GM19372 (cell line): ENCODE data around the gene SCG3.

Source experiments
- ATAC-seq: cut with Tn5 transposase; IDR thresholded peaks from one replicate; pipeline ENCODE4 v1.9.1; 2021; ENCODE audit warnings: mild to moderate bottlenecking, low read depth, moderate library complexity; ENCODE audit not compliant: unreplicated experiment

Gene SCG3

DNA sequence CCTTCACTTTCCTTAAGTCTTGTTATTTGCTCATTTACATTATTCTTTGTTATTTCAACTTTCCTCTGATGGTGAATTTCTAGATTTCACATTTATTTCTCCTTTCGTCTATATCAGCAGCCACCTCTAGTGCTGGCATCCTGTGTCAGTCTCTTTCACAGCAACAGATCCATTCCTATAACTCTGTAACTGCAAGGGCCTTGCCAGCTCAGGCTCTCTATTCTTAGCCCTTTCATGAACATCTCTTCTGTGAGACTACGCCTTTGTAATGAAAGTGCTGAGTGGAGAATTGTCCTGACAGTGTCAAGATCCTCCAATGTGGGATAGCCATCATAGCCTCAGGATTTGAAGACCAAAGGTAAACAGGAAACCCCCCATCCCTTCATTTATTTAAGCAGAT lies 3.9 kb upstream of the SCG3 start:
- no peak for ATAC-seq

DNA sequence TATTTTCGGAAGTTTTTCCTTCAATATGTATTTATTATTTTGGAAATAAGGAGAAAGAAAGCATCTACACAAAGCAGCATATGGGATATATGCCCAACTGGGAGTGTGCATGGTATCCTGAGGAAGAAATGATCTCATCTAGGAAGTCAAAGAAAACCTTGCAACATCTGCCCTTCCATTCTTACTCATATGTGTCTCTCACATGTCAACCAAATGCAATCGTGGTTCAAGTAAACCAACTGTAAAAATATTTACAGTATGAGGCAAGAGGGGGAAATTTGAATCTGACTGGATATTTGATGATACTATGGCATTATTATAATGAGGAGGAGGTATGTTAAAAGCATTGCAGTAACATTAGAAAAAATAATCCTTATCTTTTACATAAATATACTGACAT lies 3.2 kb upstream of the SCG3 start:
- no peak for ATAC-seq

DNA sequence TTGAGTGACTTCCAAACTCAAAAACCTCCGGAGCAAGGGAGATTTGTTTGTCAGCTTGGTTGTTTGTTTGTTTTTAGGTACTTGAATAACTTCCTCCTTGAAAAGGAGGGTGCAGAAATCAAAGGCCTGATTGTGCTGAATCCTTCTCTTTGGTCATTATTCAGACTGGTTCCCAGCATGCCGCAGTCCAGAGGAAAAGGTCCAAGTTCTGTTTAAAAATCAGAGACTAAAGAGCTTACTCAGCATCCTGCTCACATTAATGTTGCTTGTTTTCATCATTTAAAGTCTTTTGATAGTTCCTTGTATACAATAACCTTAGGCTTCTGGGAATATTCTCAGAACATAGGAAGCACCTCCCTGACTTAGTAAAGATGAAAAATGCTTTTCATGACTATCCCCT lies 982 bp upstream of the SCG3 start:
- no peak for ATAC-seq

DNA sequence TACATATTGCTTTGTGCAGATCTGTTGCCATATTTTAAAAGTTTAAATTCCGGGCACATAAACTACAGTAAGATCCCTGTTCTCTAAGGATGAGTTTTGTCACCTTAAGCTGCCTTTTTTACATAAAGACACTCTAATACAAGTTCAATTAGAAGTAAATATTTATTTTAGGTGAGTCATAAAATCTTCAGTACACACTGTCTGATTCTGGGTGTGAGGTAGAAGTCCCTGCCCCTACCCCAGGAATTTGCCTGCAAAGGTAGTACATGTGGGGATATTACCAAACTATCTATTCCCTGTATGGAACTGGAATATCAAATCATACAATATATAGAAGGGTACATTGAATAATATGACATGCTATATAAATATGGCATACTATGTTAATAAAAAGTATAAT lies 6.3 kb downstream of the SCG3 start:
- no peak for ATAC-seq

DNA sequence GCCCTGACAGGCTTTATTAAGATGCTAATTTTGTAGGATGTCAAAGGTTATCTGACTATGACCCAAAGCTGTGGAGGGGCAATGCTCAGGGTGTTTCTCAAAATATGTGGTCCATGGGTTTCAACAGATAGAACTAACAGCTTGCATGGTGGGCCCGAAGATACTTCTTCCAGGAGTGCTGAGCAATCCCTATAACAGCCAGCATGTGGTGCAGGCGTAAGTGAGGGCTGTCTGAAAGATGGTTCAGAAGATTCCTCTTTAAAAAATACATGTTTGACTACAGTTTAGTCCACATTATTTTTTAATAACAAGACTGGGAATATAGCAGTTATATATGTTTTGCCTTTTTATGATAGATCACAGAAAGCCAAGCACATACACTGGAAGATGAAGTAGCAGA lies 7.6 kb downstream of the SCG3 start:
- ATAC-seq, result no peak

DNA sequence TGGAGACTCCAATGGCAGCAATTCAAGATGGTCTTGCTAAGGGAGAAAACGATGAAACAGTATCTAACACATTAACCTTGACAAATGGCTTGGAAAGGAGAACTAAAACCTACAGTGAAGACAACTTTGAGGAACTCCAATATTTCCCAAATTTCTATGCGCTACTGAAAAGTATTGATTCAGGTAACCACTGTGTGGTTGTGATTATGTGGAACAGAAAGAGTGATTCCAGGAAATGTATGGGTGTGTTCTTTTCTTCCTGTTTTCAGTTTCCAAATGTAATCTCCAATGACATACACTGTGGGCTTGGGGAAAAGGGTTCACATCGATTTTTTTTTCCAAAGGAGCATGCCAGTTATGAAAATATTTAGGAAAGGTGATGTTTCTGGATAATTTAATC lies 10.9 kb downstream of the SCG3 start:
- no peak for ATAC-seq

DNA sequence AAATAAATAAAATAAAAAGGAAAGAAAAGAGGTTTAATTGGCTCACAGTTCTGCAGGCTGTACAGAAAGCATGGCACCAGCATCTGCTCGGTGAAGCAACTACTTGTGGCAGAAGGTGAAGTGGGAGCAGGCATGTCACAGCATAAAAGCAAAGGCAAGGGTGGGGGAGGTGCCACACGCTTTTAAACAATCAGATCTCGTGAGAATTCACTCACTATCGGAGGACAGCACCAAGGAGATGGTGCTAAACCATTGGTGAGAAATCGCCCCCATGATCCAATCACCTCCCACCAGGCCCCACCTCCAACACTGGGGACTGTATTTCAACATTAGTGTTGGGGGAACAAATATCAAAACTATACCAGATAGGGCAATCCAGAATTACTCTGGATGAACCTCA lies 15.3 kb downstream of the SCG3 start:
- no peak for ATAC-seq

DNA sequence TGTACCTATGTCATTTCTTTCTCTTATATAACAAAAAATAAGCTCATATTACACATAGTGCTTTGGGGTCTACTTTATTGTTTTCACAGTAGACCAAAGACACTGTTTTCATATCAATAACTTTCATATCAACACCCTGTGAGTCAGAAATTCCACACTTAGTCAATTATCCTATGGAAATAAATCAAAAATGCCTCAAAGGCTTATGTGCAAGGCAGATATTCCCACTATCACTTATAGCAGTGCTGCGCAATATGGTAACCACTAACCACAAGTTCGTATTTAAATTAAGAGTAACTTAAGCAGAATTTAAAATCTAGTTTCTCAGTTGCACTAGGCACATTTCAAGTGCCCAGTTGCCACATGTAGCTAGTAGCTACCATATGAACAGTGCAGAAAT lies 15.9 kb downstream of the SCG3 start:
- no peak for ATAC-seq

DNA sequence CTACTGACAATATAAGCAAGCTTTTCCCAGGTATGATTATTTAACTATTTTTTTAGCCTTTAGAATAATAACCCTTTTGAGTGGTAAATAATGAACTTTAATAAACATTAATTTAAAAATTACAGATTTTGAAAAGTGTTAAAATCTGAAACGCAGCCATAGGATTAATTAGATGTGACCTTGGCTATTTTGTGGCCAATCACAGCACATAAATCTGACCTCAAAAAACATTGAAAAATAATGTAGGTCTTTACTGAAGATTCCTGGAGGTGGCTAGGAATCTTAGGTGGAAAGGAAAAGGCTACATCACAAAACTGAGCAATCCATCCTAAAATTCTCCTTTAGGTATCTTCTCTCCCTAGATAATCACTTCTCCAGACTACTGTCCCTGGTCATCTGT lies 18.1 kb downstream of the SCG3 start:
- ATAC-seq, result no peak

DNA sequence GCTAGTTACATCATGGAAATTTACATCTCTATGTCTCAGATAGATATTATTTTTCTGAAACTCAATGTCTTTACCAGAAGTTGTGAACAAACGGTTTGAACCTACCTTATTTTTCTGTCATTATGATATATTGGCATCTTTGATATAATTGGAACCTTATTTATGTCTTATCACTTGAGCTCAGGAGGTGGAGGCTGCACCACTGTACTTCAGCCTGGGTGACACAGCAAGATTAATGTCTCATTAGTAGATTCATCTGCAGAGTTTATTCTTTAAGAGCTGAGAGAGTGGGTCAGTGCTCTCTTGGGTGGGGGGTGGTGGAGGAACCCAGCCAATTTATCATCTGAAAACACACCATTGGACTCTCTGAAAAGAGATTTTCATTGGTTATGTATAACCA lies 21.4 kb downstream of the SCG3 start:
- no peak for ATAC-seq

DNA sequence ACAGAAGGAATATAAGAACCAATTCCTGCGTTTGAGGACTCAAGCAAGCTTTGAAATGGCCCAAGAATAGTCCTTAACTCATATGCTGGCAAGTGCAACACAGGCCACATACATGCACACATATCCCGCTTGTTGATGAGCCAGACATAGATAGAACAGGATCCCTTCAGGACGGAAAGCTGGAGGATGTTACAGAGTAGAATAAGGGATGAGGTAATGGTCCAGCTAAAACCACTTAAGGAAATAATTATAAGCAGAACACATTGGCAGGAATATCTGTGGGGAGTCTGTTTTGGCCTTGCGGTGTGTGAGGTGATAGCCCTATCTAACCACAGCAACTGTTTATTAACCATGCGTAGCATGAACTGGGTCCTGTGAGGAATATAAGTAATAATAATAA lies 25.0 kb downstream of the SCG3 start:
- ATAC-seq, result no peak

DNA sequence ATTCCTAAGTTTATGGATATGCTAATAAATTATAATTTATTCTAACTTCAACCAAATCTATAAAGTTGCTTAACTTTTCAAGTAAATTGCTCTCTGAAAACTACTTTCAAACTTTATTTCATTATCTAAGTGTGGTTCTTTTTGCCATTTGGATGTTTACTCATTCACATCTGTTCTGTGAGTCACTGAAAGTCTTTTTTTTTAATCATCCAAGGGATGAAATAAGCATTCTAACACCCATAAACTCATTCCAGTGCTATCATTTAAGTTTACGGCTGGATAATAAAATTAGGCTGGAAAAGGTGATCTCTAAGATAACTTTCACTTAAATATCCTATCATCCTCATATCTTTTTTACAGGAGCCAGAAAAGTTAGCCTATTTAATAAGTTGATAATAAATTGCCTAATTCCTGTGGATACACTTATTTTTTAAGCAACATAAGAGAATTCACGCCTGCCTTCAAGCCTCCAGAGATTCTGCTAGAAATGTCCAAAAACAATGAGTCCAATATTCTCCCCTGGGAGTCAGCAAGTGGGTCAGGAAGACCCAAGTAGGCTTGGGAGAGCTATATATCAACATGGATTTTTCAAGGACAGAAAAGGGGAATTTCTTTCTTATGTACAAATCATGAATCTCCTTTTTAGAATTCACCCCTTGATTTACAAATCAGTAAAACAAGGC lies 25.8 kb downstream of the SCG3 start:
- no peak for ATAC-seq

DNA sequence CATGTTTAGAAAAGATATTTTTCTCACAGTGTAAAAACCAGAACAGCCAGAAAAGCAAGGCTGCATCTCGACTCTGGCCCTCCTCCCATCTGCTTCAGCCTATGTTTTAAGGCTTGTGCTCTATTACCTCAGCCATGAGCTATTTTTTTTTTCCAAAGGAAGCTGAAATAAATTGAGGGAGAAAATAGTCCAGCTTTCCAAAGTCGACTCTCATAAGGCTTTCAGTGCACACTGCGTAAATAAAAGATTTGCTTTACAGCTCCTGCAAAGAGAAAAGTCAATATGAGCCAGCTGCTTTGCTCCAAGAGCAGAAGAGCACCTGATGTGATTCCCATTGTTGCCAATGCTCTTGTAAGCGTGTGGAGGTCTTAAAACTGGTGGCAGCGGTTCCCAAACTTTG lies 26.7 kb downstream of the SCG3 start:
- no peak for ATAC-seq

DNA sequence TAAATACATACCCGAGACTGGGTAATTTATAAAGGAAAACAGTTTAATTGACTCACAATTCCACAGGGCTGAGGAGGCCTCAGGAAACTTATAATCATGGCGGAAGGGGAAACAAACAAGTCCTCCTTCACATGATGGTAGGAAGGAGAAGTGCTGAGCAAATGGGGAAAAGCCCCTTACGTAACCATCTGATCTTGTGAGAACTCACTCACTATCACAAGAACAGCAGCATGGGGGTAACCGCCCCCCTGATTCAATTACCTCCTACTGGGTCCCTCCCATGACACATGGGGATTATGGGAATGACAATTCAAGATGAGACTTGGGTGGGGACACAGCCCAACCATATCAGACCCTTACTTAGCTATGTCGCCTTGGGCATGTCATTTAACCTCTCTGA lies 27.7 kb downstream of the SCG3 start:
- ATAC-seq, result no peak

DNA sequence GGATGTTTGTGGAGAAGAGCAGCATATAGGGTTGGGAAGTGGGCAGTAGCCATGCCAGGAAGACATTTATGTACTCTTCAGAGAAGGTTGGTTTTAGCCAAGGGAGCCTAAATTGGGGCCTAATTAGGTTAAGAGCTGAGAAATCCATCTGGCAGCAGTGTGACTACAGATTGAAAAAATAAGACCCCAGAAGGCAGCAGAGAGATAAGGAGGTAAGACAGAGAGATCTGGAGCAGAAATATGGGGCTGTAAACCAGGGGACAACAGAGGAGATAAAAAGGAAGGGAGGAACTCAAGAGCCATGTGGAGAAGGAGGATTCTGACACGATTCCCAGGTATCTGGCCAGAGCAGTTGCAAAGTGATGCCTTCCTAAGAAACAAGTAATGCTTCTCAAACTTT lies 32.9 kb downstream of the SCG3 start:
- ATAC-seq, result no peak

DNA sequence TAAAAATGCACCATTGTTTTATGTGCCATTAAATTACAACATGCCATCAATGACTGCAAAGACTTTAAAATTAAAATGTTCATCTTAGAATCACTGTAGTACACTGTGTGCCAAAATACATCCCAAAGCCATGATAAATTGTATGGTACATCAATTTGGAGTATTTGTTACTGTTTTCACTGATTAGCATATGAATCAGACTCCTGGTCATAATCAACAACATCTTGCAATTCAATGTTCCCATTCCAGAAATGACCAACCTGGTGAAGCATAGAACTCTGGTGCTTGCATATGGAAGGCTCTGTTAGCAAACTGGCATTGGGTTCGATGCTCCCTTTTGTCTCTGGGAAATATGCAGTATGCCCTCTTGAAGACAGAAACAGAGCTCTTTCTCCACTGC lies 33.6 kb downstream of the SCG3 start:
- ATAC-seq, result no peak

DNA sequence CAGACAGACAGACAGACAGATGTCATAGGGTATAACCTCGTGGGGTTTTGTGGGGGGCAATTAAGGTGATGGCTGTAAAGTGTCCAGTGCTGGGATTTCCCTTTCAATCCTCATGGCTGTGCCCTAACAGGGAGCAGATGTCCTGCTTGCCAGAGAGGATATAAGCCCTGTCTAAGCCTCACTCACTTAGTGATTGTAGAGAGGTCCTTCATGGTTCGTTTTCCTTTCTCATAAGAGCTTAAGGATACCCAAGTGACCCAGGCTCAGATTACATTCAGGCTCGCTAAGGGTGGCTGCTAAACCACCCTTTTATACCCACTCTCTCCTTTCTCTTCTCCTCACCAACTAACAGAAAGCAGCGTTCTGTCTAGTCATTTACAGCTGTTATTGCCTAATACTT lies 36.9 kb downstream of the SCG3 start:
- no peak for ATAC-seq

DNA sequence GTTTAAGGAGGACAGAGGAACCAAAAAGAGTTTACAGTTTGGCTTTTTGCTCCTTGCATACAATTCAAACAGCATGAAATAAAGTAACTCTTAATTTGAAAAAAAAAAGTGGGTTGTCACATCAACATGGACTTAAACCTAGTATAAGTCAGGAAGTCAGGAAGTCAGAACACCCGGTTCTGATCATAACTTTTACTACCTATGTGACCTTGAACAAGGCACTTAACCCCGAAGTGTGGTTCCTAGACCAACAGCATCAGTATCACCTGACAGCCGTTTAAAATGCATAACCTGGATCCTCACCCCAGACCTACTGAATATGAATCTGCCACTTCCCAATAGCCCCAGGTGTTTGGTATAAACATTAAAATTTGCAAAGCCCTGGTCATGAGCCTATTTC lies 37.4 kb downstream of the SCG3 start:
- ATAC-seq, result no peak

DNA sequence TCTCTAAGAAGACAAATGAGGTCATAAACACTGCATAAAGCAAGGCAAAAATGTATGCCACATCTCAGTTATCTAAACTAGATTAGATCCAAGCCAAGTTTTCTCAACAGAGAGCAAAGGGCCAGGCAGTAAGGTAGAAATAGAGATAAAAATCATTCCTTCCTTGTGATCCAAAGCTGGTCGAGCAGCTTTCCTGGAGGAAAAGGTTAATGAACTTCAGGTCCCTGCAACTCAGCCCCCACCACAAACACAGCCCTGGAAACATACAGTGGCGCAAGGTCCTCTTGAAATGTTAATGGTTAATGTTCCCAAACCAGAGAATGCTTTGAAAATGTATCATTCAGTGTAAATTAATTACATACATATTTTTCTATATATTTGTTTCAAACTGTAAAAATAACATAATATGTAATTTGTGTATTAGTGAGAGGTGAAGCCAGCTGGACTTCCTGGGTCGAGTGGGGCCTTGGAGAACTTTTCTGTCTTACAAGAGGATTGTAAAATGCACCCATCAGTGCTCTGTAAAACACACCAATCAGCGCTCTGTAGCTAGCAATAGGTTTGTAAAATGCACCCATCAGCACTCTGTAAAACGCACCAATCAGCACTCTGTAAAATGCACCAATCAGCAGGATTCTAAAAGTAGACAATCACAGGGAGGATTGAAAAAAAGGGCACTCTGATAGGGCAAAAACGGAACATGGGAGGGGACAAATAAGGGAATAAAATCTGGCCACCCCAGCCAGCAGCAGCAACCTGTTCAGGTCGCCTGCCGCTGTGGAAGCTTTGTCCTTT lies 39.1 kb downstream of the SCG3 start:
- no peak for ATAC-seq

DNA sequence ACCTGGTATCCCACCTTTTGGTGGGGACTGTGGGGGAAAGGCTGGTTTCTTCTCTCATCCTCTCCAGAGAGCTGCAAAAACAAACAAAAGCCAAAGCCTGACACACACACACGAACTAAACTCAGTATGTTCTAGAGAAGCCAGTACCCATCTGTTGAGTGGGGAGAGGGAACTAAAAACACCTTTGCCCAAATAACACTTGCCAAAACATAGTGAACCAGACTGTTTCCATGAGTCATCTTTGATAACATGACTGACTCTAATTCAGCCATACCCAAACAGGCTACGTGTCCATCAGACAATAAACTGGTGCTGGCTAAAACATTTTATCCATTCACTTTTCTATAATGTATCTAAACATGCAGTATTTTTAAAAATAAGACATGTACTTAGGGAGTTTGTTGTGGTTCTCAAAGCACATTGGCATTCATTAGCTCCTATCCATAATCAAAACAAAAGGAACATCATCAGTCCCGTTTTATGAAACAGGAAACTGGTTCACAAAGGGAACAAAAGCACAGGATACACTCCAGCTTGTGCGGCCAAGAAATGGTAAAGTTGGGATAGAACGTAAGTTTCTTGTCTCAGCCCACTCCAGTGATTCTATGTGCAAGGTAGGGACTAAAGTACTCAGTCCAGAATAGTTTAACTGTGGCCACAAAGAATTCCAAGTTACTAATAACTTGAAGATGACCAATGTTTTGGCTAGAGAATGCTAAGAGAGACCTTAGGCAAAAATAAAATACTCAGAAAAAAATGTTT lies 40.1 kb downstream of the SCG3 start:
- ATAC-seq, result no peak

DNA sequence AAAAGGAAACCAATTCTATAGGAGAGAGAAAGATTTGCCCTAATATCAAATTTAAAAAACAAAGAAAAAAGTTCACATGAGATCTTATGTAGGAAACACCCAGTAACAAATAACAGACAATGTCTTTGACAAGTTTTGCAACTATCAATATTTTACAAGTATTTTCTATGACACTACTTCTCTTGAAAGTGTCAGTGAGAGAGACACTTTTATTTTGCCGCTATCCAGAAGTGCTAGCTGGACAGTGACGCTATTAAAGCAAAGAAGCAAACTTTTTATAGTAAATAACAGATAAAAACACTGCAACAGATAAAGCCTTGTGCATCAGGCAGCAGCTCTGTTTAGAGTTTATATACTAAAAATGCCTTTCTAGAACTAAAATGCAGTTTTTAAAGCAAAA lies 42.9 kb downstream of the SCG3 start:
- ATAC-seq, result no peak

DNA sequence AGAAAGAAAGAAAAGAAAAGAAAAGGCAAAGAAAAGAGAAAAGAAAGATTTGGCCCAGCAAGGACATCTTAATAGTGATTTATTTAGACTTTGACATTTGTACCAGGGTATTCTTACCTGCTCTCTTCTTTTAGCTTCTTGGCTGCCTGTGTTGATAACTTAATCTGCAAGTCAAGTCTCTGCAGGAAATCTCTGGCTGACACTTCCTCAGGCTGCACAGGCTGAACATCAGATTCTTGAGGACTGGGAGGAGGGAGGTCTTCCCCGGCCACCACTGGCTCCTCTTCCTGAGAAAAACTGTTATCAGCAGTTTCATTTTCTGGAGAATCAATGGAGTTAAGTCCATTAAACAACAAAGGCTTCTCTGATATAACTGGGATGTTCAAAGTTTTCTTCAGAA lies 43.4 kb downstream of the SCG3 start:
- ATAC-seq, result no peak
